Ecto neural progenitor cell (in vitro differentiated cells): ENCODE data around the gene SPACA5.
"Not testable (repeated sequence)": the region's sequence is repeated elsewhere in the genome, so short reads cannot be mapped to it uniquely, and the experiment has no call there.

Experiments
- DNase-seq: peaks from one replicate; pipeline ENCODE4 v3.0.0-alpha.2; 2018; ENCODE audit warnings: low spot score

Gene SPACA5

GRCh38 chrX:48021026-48021900 is 14.5 kb downstream of the SPACA5 start:
- peak; percentile 81 for DNase-seq

DNA sequence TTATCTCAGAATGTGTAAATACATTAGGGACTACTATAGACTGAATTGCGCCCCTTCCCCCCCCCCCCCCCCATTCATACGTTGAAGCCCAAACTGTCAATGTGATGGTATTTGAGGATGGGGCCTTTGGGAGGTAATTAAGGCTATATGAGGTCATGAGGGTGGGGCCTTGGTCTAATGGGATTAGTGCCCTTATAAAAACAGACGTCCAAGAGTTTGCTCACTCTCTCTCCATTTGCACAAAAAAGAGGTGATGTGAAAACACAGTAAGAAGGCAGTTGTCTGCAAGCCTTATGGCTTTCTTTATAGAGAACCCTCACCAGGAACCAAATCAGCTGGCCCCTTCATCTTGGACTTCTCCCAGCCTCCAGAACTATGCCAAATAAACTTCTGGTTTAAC is 15.3 kb downstream of the SPACA5 start:
- DNase-seq, result no peak

- no peak for DNase-seq
Measured at GRCh38 chrX:48022738-48023137, 15.9 kb downstream of the SPACA5 start.

- DNase-seq, result no peak
Measured at GRCh38 chrX:48025561-48025960, 18.8 kb downstream of the SPACA5 start.

DNA sequence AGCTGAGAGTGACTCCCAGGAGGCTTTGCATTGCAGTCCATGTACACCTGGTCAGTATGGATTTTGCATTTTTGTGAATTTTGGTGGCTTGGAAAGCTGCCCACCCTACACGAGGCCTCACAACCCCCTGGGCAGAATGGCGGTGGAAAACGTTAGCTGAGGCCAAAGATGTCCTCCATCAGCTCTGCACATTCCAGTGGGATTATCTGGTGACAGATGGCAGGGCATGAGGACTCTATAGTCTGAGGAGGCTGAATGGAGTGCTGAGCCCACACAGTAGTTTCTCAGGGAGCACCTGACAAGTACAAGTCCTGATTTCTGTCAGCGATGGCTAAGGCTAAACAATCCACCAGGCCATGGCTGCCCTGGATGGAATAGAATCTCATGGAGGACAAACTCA is 20.8 kb downstream of the SPACA5 start:
- not testable (repeated sequence) for DNase-seq

DNA sequence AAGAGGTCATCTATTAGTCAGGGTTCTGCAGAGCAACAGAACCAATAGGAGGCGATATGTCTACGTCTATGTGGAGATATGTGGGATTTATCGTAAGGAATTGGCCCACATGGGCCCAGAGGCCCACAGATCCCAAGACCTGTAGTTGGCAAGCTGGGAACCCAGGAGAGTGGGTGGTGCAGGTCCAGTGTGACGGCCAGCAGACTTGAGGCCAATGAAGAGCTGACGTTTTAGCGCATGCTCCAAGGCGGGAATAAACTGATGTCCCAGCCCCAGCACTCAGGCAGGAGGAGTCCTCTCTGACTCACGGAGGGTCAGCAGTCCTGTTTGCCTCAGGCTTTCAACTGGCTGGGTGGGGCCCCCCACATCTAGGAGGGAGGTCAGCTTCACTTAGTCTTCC is 21.3 kb downstream of the SPACA5 start:
- no peak for DNase-seq

DNA sequence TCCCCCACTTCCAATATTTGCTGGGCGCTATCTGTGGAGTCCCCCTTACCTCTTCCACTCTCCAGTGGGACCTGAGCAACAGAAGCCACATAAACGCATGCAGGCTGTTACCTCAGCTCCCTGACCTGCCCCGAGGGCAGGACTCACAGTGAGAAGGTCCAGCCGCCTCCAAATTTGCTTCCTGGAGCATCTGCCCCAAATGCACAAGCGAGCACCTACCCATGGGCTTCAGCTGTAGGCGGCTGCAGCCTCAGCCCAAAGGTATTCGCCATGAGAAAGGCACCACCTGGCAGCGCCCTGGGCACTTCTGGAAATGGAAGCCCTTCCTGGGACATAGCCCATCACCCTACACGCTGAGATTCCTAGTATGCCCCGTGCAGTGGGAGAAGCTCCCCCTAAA is 23.4 kb downstream of the SPACA5 start:
- DNase-seq, result no peak

- DNase-seq, result not testable (repeated sequence)
Measured at GRCh38 chrX:48030641-48031173, 23.9 kb downstream of the SPACA5 start.

DNA sequence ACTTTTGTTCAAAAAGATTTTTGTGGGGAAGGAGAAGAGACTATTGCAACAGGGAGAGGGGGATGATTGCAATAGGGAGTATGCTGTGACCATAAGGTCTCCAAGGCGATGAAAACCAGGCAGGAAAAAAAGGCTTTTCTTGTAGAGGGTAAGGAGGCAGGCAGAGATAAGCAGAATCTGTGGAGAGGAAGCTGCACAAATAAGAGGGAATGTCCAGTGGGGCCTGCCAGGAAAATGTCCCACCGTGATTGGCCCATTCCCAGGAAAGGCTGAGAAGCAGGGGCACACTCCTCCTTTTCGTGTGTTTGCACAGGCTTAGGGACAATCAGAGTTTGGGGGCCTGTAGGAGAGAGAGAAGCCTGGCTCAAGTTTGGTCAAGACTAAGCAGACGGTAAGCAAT is 29.1 kb downstream of the SPACA5 start:
- no peak for DNase-seq

GRCh38 chrX:48043056-48043455 is 36.3 kb downstream of the SPACA5 start:
- DNase-seq, result no peak

DNA sequence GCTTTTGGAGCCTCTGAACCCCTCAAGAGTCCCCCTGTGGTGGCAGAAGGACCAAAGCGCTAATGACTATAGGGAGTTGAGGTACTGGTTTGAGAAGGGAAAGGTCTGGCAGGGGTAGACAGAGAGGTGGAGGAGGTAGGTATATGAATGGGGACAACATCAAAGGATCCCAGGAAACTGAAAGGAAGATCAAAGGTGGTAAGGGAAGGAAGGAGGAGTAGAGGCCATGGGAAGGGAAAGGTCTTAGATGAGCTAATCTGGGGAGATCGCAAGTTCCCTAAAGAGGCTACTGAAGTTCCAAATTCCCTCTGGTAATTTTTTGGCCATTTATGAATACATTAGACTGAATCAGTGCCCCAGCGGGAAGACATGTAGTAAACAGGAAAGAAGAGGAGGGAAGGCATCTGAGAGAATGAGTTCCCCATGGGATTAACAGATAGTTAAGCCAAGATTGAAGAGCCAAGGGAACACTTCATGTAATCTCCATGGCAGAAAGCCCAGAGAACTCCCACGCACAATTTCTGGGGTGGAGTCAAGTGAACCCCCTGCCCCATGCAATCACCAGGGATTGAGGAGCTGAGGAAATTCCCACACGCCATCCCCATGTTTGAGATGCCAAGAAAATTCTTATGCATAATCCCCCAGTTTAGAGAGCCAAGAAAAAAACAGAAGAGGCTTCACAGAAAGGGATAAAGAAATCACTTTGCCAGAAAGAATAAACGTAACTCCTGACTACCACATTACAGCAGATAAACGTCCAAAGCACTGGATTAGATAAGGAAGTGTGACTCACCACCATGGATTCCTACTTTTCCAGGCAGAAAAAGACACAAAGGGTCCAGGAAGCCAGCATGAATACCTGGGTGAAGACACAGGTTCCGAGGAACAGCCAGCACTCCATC is 38.9 kb downstream of the SPACA5 start:
- DNase-seq, result no peak

GRCh38 chrX:48046846-48047245 is 40.1 kb downstream of the SPACA5 start:
- no peak for DNase-seq

- DNase-seq, result no peak
Measured at GRCh38 chrX:48058621-48059295, 52.0 kb downstream of the SPACA5 start.

- no peak for DNase-seq
Measured at GRCh38 chrX:48059296-48059639, 52.5 kb downstream of the SPACA5 start.
